Trophoblast cell (in vitro differentiated cells and primary cell): ENCODE measurements around the gene CTTN.

Experiments
- DNase-seq, 2 donors: peaks; one replicate each; pipeline ENCODE4 v3.0.0-alpha.2; 2016
- H2AFZ ChIP-seq: 2 replicates; pipeline ENCODE4 v1.6.1; 2013; ENCODE audit warnings: low read length, moderate library complexity, mild to moderate bottlenecking; ENCODE audit not compliant: insufficient read depth, poor library complexity
- H2AK5ac ChIP-seq: 2 replicates; pipeline ENCODE4 v1.6.1; 2013; ENCODE audit warnings: mild to moderate bottlenecking, low read length
- H2BK120ac ChIP-seq: 2 replicates; pipeline ENCODE4 v1.6.1; 2013; ENCODE audit warnings: low read length, mild to moderate bottlenecking, moderate library complexity; ENCODE audit not compliant: insufficient read depth, poor library complexity
- H2BK12ac ChIP-seq: 2 replicates; pipeline ENCODE4 v1.6.1; 2013; ENCODE audit warnings: mild to moderate bottlenecking, low read length, moderate library complexity
- H2BK5ac ChIP-seq: 2 replicates; pipeline ENCODE4 v1.6.1; 2013; ENCODE audit warnings: low read length, low read depth, moderate library complexity, mild to moderate bottlenecking; ENCODE audit not compliant: poor library complexity
- H3K14ac ChIP-seq: 2 replicates; pipeline ENCODE4 v1.6.1; 2013; ENCODE audit warnings: mild to moderate bottlenecking, low read length
- H3K18ac ChIP-seq: 2 replicates; pipeline ENCODE4 v1.6.1; 2013; ENCODE audit warnings: mild to moderate bottlenecking, low read length
- H3K23ac ChIP-seq: 2 replicates; pipeline ENCODE4 v1.6.1; 2013; ENCODE audit warnings: low read length
- H3K27ac ChIP-seq: 2 replicates; pipeline ENCODE4 v1.5.1; 2013; ENCODE audit warnings: low read depth, mild to moderate bottlenecking, inconsistent platforms, low read length, moderate library complexity
- H3K27me3 ChIP-seq: 2 replicates; pipeline ENCODE4 v1.6.1; 2013; ENCODE audit warnings: inconsistent platforms, mild to moderate bottlenecking, low read length, moderate library complexity; ENCODE audit not compliant: insufficient read depth
- H3K36me3 ChIP-seq, 2 experiments: 1 replicate in 1 of 2; 2 replicates in 1 of 2; pipeline ENCODE4 v1.6.1; 2013; ENCODE audit warnings: low read length in 2 of 2, mild to moderate bottlenecking in 2 of 2, moderate library complexity in 1 of 2; ENCODE audit not compliant: insufficient read depth in 2 of 2, control insufficient read depth in 1 of 2
- H3K4ac ChIP-seq: 2 replicates; pipeline ENCODE4 v1.6.1; 2013; ENCODE audit warnings: low read depth, mild to moderate bottlenecking, low read length, moderate library complexity
- H3K4me1 ChIP-seq, 2 experiments: 1 replicate in 1 of 2; 2 replicates in 1 of 2; pipeline ENCODE4 v1.6.1; 2013; ENCODE audit warnings: low read length in 2 of 2, mild to moderate bottlenecking in 2 of 2, moderate library complexity in 1 of 2; ENCODE audit not compliant: insufficient read depth in 2 of 2, control insufficient read depth in 1 of 2
- H3K4me2 ChIP-seq: 2 replicates; pipeline ENCODE4 v1.6.1; 2013; ENCODE audit warnings: inconsistent platforms, mild to moderate bottlenecking, low read length, moderate library complexity
- H3K4me3 ChIP-seq: 2 replicates; pipeline ENCODE4 v1.5.1; 2013; ENCODE audit warnings: mild to moderate bottlenecking, low read depth, low read length, inconsistent platforms
- H3K79me1 ChIP-seq: one replicate; pipeline ENCODE4 v1.6.1; 2013; ENCODE audit warnings: low read length
- H3K79me2 ChIP-seq: 2 replicates; pipeline ENCODE4 v1.6.1; 2013; ENCODE audit warnings: low read length, mild to moderate bottlenecking; ENCODE audit not compliant: control insufficient read depth, insufficient read depth, poor library complexity
- H3K9ac ChIP-seq: 2 replicates; pipeline ENCODE4 v1.6.1; 2013; ENCODE audit warnings: mild to moderate bottlenecking, low read length
- H3K9me3 ChIP-seq: 2 replicates; pipeline ENCODE4 v1.6.1; 2013; ENCODE audit warnings: low read depth, mild to moderate bottlenecking, control low read depth, inconsistent platforms, low read length; ENCODE audit not compliant: insufficient read depth
- H4K12ac ChIP-seq: 2 replicates; pipeline ENCODE4 v1.6.1; 2013; ENCODE audit warnings: low read depth, mild to moderate bottlenecking, low read length, moderate library complexity
- H4K8ac ChIP-seq: 2 replicates; pipeline ENCODE4 v1.6.1; 2013; ENCODE audit warnings: low read depth, mild to moderate bottlenecking, low read length, moderate library complexity
- H4K91ac ChIP-seq: one replicate; pipeline ENCODE4 v1.6.1; 2013; ENCODE audit warnings: low read depth, mild to moderate bottlenecking, low read length, moderate library complexity
- whole genome bisulfite sequencing: extraction: QIAGEN DNeasy Blood & Tissue Kit; methylation state at CpG from one replicate; pipeline ENCODE4 v1.1.7; 2013; ENCODE audit warnings: missing lambda C conversion rate; ENCODE audit not compliant: insufficient read length, insufficient coverage; ENCODE audit errors: extremely low coverage; 5-methylcytosine and 5-hydroxymethylcytosine counted together

The CTTN gene

GRCh38 chr11:70477609-70478008 lies 79.3 kb downstream of the CTTN start:
- Histone ChIP-seq H2AFZ (no peak overlapping the region), H4K91ac (no peak overlapping the region), H3K18ac (no peak overlapping the region), H3K4me1 (no peaks in the 10 kb centered on the region), H2AK5ac (no peak overlapping the region), H3K27me3 (no peaks in the 10 kb centered on the region), H3K27ac (no peak overlapping the region), H3K36me3 (no peaks in the 10 kb centered on the region), H3K9ac (no peak overlapping the region), H4K12ac (no peak overlapping the region), H2BK120ac (no peak overlapping the region), H3K79me2 (no peaks in the 10 kb centered on the region), H3K14ac (no peak overlapping the region), H3K4me3 (no peak overlapping the region), H2BK12ac (no peak overlapping the region), H3K4ac (no peak overlapping the region), H2BK5ac (no peak overlapping the region), H3K9me3 (no peaks in the 10 kb centered on the region), H4K8ac (no peak overlapping the region), H3K4me2 (no peak overlapping the region), H3K79me1 (no peaks in the 10 kb centered on the region), H3K23ac (no peak overlapping the region)
- no peak for DNase-seq
- no CpG with 5 or more reads among the region's 10 CpGs for WGBS

- H3K79me1 ChIP-seq, result no peaks in the 10 kb centered on the region
- DNase-seq, result no peak
- no peak overlapping the region for H3K9ac ChIP-seq
- H2AFZ ChIP-seq, result no peak overlapping the region
- no peak overlapping the region for H2AK5ac ChIP-seq
- H3K4me1 ChIP-seq, result no peaks in the 10 kb centered on the region
- WGBS, result no CpG with 5 or more reads among the region's 11 CpGs
- H3K23ac ChIP-seq, result no peak overlapping the region
- no peak overlapping the region for H3K14ac ChIP-seq
- no peak overlapping the region for H3K4me3 ChIP-seq
- no peak overlapping the region for H3K27ac ChIP-seq
- H2BK12ac ChIP-seq, result no peak overlapping the region
- H3K27me3 ChIP-seq, result no peaks in the 10 kb centered on the region
- H4K12ac ChIP-seq, result no peak overlapping the region
- no peaks in the 10 kb centered on the region for H3K9me3 ChIP-seq
- H3K18ac ChIP-seq, result no peak overlapping the region
- H4K8ac ChIP-seq, result no peak overlapping the region
- H3K4ac ChIP-seq, result no peak overlapping the region
- no peak overlapping the region for H4K91ac ChIP-seq
- no peaks in the 10 kb centered on the region for H3K36me3 ChIP-seq
- H2BK5ac ChIP-seq, result no peak overlapping the region
- H2BK120ac ChIP-seq, result no peak overlapping the region
- no peaks in the 10 kb centered on the region for H3K79me2 ChIP-seq
- no peak overlapping the region for H3K4me2 ChIP-seq
These were observed 80.0 kb downstream of the CTTN start for GRCh38 chr11:70478166-70478890.

GRCh38 chr11:70480711-70481110 lies 82.4 kb downstream of the CTTN start:
- Histone ChIP-seq H3K9me3 (no peaks in the 10 kb centered on the region), H3K27me3 (no peaks in the 10 kb centered on the region), H3K14ac (no peak overlapping the region), H3K18ac (no peak overlapping the region), H3K9ac (no peak overlapping the region), H2BK12ac (no peak overlapping the region), H2BK5ac (no peak overlapping the region), H3K79me2 (no peaks in the 10 kb centered on the region), H3K4me3 (no peak overlapping the region), H3K4me2 (no peak overlapping the region), H3K79me1 (no peaks in the 10 kb centered on the region), H4K91ac (no peak overlapping the region), H3K27ac (no peak overlapping the region), H2BK120ac (no peak overlapping the region), H3K4me1 (no peaks in the 10 kb centered on the region), H3K23ac (no peak overlapping the region), H3K36me3 (peaks cover 3 to 4% of the 10 kb centered on the region in 2 experiments), H2AFZ (no peak overlapping the region), H3K4ac (no peak overlapping the region), H4K12ac (no peak overlapping the region), H2AK5ac (no peak overlapping the region), H4K8ac (no peak overlapping the region)
- no peak for DNase-seq
- WGBS, result no CpG with 5 or more reads among the region's 3 CpGs

GRCh38 chr11:70481625-70482528 lies 83.5 kb downstream of the CTTN start:
- H3K4ac ChIP-seq, result no peak overlapping the region
- H2BK5ac ChIP-seq, result no peak overlapping the region
- H3K4me2 ChIP-seq, result no peak overlapping the region
- H3K27me3 ChIP-seq, result no peaks in the 10 kb centered on the region
- H3K9me3 ChIP-seq, result no peaks in the 10 kb centered on the region
- peaks cover 7 to 13% of the 10 kb centered on the region in 2 experiments for H3K36me3 ChIP-seq
- WGBS, result no CpG with 5 or more reads among the region's 21 CpGs
- no peak overlapping the region for H3K9ac ChIP-seq
- H2BK120ac ChIP-seq, result no peak overlapping the region
- H3K23ac ChIP-seq, result no peak overlapping the region
- H3K4me3 ChIP-seq, result no peak overlapping the region
- H3K27ac ChIP-seq, result no peak overlapping the region
- DNase-seq, result peak; percentile 80 to 83
- H4K8ac ChIP-seq, result no peak overlapping the region
- no peak overlapping the region for H4K12ac ChIP-seq
- H3K14ac ChIP-seq, result no peak overlapping the region
- no peaks in the 10 kb centered on the region for H3K4me1 ChIP-seq
- no peaks in the 10 kb centered on the region for H3K79me2 ChIP-seq
- H2AK5ac ChIP-seq, result no peak overlapping the region
- no peaks in the 10 kb centered on the region for H3K79me1 ChIP-seq
- H2AFZ ChIP-seq, result no peak overlapping the region
- H3K18ac ChIP-seq, result no peak overlapping the region
- H4K91ac ChIP-seq, result no peak overlapping the region
- H2BK12ac ChIP-seq, result no peak overlapping the region
